Neural progenitor cell (in vitro differentiated cells): ENCODE measurements around the gene VWA3A.

ENCODE experiments used
- EZH2 ChIP-seq: fragments of 200-600 bp; sonication (generic); IDR thresholded peaks from 2 replicates; pipeline ENCODE4 v1.6.1; 2017; ENCODE audit warnings: antibody characterized with exemption, mild to moderate bottlenecking, moderate library complexity
- EZH2phosphoT487 ChIP-seq: fragments of 200-600 bp; sonication (generic); IDR thresholded peaks from 2 replicates; pipeline ENCODE4 v1.6.1; 2017; ENCODE audit warnings: antibody characterized with exemption
- TF ChIP-seq, protein P1 (sequence below): fragments of 200-600 bp; sonication (generic); IDR thresholded peaks from 2 replicates; pipeline ENCODE4 v1.5.1; 2017; ENCODE audit warnings: antibody characterized with exemption, mild to moderate bottlenecking

DNA sequence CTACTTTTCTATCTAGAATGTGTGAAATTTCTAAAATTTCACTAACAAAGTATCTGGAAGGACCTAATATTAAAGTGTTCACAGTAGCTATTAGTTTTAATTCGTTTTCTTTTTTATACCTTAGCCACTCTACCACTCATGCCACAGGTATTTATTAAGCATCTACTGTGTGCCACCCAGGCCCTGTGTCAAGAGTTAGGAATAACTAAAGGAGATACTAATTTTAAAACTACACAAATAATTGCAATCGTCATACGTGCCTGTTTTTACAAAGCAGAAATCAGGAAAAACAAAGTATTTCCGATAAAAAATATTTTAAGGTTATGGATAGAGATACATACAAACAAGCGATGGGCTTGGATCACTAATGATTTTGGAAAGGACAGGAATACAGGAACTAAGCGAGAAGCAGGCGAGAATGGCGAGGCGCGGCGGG lies 113.3 kb downstream of the VWA3A start:
- TF ChIP-seq, protein P1, sequence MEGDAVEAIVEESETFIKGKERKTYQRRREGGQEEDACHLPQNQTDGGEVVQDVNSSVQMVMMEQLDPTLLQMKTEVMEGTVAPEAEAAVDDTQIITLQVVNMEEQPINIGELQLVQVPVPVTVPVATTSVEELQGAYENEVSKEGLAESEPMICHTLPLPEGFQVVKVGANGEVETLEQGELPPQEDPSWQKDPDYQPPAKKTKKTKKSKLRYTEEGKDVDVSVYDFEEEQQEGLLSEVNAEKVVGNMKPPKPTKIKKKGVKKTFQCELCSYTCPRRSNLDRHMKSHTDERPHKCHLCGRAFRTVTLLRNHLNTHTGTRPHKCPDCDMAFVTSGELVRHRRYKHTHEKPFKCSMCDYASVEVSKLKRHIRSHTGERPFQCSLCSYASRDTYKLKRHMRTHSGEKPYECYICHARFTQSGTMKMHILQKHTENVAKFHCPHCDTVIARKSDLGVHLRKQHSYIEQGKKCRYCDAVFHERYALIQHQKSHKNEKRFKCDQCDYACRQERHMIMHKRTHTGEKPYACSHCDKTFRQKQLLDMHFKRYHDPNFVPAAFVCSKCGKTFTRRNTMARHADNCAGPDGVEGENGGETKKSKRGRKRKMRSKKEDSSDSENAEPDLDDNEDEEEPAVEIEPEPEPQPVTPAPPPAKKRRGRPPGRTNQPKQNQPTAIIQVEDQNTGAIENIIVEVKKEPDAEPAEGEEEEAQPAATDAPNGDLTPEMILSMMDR: no peak
- no peak for TF ChIP-seq EZH2
- TF ChIP-seq EZH2phosphoT487: no peak
